Measurements from ENCODE around the gene TRIM5. TPM values are rescaled to one million over a fixed set of nuclear protein-coding genes. Genes with fewer than 3 reads are reported as not detected.
A peak's percentile ranks its signal among the peaks of the same experiment; 100 is the strongest.

TRIM5 gene
- total and polyA plus RNA-seq, 10 of the 15 experiments (the other 5 are each of a cell fraction or from before 2014, with no cell fraction given): 20.0 to 59.7 (median 31.8) TPM

- no peak for TF ChIP-seq BCLAF1 (IDR thresholded peaks at IDR 0.05)
- peak; percentile 95 for TF ChIP-seq SPI1 (IDR thresholded peaks at IDR 0.05; ENCODE audit: borderline replicate concordance, insufficient read depth, low read depth, low read length)
- TF ChIP-seq USF1 (IDR thresholded peaks at IDR 0.05; ENCODE audit: borderline replicate concordance, extremely low read length, insufficient read depth, low read depth, low read length): no peak
- peak; percentile 56 to 85 for TF ChIP-seq EP300 (IDR thresholded peaks at IDR 0.05; ENCODE audit: borderline replicate concordance in 1 of 2, control insufficient read depth in 1 of 2, low read depth in 2 of 2, low read length in 2 of 2)
- no peak for TF ChIP-seq REST (IDR thresholded peaks at IDR 0.05; ENCODE audit: low read depth, low read length)
- no peak for TF ChIP-seq RFX5 (IDR thresholded peaks at IDR 0.05; ENCODE audit: low read depth, low read length)
- no peak for TF ChIP-seq IRF5 (IDR thresholded peaks at IDR 0.05; ENCODE audit: borderline replicate concordance)
- no peak for TF ChIP-seq SIN3A (IDR thresholded peaks at IDR 0.05; ENCODE audit: low read depth, low read length)
- no peak for TF ChIP-seq NFXL1 (IDR thresholded peaks at IDR 0.05; ENCODE audit: borderline replicate concordance)
- peak; percentile 37; the same call in 1 of the 2 replicates for TF ChIP-seq RELB (IDR thresholded peaks at IDR 0.05; ENCODE audit: low read depth)
- no peak for TF ChIP-seq POLR2AphosphoS2 (IDR thresholded peaks at IDR 0.05; ENCODE audit: low read depth, low read length)
- peak; percentile 81; the same call in 1 of the 2 replicates for TF ChIP-seq DPF2 (IDR thresholded peaks at IDR 0.05)
- peak; percentile 8 to 13; a peak in 2 of 4 replicates for TF ChIP-seq IKZF2 (IDR thresholded peaks at IDR 0.05)
- no peak for TF ChIP-seq GATAD2B (conservative IDR thresholded peaks at IDR 0.05; ENCODE audit: low read depth)
- TF ChIP-seq CREB1 (IDR thresholded peaks at IDR 0.05; ENCODE audit: low read depth): no peak
- no peak for TF ChIP-seq KLF5 (IDR thresholded peaks at IDR 0.05; ENCODE audit: partially characterized antibody)
- no peak for TF ChIP-seq ZNF622 (IDR thresholded peaks at IDR 0.05)
- TF ChIP-seq LARP7 (IDR thresholded peaks at IDR 0.05): no peak
- TF ChIP-seq RAD21 (IDR thresholded peaks at IDR 0.05; ENCODE audit: insufficient read depth, low read depth, low read length): no peak
Measured at GRCh38 chr11:5631969-5632635, 52.8 kb downstream of the TRIM5 start (continued).
